GM21529 (cell line): ENCODE measurements around the gene PNISR.
A peak's percentile ranks its signal among the peaks of the same experiment; 100 is the strongest.
"Not testable (repeated sequence)": the region's sequence is repeated elsewhere in the genome, so short reads cannot be mapped to it uniquely, and the experiment has no call there.

ENCODE experiments used
- ATAC-seq: cut with Tn5 transposase; IDR thresholded peaks from one replicate; pipeline ENCODE4 v1.9.1; 2021; ENCODE audit not compliant: unreplicated experiment

The PNISR gene, protein sequence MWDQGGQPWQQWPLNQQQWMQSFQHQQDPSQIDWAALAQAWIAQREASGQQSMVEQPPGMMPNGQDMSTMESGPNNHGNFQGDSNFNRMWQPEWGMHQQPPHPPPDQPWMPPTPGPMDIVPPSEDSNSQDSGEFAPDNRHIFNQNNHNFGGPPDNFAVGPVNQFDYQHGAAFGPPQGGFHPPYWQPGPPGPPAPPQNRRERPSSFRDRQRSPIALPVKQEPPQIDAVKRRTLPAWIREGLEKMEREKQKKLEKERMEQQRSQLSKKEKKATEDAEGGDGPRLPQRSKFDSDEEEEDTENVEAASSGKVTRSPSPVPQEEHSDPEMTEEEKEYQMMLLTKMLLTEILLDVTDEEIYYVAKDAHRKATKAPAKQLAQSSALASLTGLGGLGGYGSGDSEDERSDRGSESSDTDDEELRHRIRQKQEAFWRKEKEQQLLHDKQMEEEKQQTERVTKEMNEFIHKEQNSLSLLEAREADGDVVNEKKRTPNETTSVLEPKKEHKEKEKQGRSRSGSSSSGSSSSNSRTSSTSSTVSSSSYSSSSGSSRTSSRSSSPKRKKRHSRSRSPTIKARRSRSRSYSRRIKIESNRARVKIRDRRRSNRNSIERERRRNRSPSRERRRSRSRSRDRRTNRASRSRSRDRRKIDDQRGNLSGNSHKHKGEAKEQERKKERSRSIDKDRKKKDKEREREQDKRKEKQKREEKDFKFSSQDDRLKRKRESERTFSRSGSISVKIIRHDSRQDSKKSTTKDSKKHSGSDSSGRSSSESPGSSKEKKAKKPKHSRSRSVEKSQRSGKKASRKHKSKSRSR

DNA sequence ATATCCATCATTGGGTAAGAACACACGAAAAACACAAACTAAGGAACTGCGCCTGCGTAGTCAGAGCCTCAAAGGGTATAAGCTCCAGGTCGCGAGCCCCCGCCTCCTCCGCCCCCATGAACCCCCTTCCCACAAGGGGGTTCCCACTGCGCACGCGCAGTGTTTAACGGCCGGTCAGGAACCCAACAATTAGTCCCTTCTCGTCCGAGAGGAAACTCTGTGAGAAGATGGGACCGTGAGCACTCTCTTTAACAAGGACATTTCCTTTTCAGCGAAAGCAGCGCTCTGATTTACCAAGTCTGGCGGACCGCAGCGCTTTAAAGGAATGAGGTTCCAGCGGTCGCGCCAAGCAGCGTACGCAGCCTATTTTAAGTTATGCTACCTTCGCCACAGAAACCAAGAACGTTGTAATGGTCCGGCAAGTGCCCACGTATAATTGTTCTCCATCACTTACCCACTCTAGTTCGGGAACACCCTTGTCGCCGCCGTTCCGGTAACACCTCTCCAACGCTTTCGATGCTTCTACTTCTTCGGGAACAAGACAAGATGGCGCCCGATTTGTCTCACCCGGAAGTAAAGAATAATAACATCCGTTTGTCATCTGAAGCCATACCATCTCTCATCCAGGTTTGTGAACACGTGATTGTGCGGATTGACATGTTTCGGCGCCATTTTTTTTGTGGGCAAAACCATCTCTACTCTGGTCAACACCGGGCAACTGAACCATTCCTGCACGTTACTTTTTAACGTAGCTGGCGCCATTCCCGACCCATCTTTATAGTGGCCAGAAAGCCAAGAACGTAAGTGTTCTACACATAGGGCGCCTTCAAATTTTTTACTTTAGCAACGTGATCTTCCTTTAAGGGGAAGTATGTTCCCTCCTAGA, at the start of gene PNISR:
Gene PNISR, minus strand, starts transcription at position 548 of the 886 bp plus-strand sequence. CDS start 10,649 bp downstream, outside the sequence.
- ATAC-seq = peak; percentile 86

DNA sequence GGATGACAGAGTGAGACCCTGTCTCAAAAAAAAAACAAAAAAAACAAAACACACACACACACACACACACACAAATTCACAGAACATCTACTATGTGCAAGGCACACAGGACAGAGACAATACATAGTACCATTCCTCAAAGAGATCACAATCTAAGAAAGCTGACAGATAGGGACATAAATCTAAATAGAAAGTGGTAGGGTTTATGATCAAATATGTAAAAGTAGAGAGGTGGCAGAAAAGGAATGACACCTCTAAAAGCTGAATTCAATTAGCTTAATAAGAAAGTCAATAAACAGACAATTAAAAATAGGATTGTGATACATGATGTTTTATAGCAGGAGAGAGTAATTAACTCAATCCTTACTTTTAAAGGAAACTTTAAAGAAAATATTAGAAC, 48.6 kb upstream of the PNISR start:
- ATAC-seq = no peak

DNA sequence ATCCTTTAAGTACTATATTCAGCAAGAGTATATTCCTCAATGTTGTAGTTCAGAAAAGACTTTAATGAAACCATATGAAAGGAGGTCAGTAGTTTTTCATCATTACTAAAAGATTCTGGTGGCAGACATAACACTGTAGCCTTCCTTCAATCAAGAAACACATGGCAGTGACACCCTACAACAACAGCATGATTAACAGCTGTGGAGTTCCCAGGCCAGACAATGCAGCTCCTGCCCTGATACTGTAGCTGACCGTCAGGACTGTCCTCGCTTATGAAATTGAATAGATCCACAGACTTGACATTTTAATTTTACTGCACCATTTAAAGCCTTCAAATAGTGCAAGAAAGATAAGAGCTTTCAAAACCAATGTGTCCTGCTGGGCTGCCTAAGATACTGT, 46.5 kb upstream of the PNISR start:
- no peak for ATAC-seq

DNA sequence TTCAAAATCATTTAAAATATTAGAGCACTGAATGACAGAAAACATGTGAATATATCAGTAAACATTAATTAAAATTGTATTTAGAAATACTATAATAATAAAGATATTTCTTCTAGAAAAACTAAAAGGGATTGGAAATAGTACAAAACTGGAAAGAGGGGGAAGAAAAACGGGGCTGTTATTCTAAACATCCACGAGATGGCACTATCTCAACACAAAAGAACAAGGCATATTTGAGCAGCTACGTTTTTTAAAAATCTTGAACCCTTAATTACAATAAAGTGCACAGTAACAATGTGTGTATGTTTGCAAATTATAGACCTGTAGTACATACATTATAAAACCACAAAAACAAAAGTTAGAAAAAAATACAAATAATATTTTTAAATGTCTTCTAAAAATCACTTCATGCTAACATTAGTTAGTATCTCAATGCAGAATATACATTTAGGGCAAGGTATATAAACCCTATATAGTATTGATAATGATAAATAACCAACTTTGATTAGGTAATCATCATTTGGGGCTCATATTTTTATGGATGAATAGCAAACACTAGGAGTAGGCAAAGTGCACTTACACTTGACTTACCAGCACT, 42.5 kb upstream of the PNISR start:
- peak; percentile 62 for ATAC-seq

DNA sequence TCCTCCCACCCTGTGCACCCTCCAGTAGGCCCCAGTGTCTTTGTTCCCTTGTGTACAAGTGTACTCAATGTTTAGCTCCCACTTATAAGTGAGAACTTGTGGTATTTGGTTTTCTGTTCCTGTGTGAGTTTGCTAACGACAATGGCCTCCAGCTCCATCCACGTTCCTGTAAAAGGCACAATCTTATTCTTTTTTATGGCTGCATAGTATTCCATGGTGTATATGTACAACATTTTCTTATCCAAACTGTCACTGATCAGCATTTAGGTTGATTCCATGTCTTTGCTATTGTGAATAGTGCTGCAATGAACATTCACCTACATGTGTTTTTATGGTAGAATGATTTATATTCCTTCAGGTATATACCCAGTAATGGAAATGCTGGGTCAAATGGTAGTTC, 34.0 kb upstream of the PNISR start:
- not testable (repeated sequence) for ATAC-seq

DNA sequence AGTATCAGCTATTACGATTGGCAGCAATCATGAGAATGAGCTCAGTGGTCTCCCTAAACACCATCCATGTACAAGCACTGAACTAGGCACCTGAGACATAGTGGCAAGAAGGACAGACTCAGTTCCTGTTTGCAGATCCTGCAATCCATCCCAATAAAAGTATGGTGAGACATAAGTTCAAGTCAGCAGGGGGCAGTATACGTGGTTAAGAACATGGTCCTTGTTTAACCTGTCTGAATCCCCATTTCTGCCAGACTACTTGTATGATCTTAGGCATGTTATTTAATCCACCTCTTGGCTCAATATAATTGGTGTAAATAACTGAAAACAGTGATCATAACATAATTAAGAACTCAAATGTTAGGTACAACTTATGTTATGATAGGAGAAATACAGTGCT, 33.2 kb upstream of the PNISR start:
- ATAC-seq = no peak

DNA sequence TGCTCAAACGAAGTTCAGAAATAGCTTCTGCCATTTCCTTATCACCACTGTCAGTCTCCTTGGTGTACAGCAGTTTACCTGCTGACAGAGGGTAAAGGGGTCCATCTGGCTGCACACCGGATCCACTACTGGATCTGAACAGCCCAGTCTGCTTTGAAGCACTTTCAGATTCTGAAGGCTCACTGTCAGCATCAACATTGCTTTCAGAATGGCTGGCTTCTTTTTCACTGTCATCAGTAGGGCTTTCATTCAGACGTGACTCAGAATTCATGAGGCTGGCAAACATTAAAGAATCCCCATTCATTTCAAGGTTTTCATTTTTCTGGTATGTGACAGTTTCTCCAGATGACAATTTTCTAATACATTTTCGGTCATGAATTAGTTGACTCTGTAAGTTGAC, 21.0 kb upstream of the PNISR start:
- no peak for ATAC-seq

DNA sequence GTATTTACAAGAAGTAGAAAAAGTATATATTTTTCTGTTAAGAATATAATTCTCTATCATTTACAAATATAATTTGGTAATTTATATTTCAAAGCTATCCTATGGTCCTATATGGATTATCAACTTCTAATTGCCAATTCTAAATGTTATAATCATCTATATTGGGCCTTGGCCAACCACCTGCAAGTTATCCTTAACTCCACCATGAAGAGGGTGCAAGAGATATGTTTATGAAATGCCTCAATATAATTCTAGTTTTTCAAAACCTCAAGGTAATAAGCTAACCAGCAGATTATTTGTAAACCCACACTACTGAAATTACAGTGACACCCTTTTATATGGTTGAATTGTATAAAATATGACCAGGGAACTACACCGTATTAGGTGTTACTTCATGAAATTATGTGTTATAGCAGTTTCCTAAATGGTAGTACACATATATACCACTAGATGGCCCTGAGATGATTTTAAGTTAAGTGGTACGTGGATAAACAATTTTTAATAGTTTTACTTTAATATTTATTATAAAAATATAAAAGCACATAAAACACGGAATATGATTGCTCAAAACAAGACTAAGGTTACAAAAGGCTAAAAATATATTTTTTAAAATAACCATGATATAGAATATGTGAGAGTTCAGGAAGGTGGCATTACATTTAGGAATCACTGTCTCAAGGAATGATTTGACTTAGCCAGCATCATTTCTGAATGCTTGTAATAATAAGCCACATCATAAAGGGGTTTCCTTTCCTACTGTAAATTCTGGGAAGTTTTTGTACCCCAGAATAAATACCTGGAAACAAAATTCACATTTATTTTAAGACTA, 9.8 kb upstream of the PNISR start:
- peak; percentile 86 for ATAC-seq

DNA sequence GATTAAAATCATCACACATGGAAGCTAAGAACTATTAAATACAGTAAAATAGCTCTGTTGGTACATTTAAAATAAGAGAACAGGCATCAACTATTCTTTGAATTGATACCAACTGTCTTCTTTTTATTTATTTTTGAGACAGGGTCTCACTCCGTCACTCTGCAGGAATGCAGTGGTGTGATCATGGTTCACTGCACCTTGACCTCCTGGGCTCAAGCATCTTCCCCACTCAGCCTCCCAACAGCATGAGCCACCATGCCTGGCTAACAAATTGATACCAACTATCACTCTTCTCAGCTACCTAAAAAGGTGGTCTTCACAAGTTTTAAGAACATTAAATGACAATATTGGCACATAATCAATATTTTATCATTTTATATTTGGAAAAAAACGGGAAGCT, 7.8 kb upstream of the PNISR start:
- ATAC-seq = no peak

DNA sequence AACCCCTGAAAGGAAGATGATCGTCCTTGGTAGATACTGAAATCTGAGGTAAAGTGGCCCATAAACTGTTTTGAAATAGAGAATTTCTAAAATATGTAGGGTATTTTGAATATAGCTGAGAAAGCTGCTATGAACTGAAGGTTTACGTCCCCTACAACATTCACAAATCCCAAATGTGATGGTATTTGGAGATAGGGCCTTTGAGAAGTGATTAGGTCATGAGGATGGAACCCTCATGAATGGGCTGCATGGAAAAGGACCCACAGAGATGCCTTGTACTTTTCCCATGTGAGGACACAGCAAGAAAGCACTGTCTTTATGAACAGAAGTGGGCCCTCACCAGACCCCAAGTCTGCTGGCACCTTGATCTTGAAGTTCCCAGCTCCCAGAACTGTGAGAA, 6.8 kb upstream of the PNISR start:
- ATAC-seq = no peak

DNA sequence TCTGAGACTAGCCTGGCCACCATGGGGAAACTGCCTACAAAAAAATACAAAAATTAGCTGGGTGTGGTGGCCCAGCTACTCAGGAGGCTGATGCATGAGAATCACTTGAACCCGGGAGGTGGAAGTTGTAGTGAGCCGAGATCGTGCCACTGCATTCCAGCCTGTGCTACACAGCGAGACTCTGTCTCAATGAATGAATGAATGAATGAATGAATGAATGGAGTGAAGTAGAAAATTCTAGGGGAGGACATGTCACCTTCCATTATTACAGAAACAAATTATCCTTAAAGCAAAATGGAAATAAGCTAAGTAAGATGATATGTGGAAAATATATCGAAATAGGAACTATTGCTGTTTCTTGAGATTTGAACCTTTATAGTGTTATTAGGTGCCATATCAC, 2.9 kb upstream of the PNISR start:
- no peak for ATAC-seq

DNA sequence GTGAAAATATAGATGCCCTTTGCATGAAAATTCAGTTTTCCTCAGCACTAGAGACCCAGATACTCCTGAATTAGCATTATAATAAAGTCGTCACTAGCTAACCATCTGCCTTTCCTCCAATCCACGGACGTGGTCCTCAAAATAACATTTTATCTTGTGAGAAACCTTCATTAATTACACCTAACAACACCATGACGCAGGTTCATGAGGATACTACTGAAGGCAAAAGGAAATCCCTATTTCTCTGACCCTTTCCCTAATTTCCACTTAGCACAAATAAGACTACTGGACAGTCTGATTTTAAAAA, 1.3 kb upstream of the PNISR start:
- ATAC-seq = no peak

DNA sequence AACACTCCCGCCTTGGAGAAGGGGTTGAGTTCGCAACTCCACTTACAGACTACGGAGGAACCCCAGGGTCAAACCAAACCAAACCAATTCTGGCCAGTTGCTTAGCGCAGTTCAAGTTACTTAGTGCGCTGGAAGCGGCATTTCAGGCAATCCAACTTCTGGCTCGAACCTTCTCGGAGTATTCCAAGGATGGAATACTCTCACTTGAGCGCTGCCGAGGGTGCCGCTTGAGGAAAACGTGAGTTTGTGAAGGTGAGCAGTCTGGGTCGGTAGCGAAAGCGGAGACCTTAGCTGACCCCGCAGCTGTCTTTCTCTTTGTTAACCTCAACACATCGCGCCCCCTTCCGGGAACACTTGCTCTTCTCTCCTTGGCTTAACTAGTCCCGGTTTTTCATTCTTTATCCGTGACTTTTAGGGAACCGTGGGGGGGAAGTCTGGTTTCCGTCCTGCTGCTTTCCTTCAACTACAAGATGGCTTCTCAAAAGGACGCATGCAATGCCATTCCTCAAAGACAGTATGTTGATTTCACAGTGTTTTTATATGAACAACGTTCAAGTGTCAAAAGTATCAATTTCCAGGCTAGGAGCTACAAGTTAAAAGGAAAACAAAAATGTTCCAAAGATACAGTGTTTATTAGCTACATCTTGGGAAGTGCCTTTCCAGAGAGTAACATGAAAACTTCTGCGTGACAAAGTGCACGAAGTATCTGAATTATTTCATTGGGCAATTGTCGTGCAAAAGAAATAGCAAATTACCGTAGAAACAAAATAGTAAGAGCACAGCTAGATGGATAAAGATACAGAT, 741 bp upstream of the PNISR start:
- peak; percentile 47 for ATAC-seq

DNA sequence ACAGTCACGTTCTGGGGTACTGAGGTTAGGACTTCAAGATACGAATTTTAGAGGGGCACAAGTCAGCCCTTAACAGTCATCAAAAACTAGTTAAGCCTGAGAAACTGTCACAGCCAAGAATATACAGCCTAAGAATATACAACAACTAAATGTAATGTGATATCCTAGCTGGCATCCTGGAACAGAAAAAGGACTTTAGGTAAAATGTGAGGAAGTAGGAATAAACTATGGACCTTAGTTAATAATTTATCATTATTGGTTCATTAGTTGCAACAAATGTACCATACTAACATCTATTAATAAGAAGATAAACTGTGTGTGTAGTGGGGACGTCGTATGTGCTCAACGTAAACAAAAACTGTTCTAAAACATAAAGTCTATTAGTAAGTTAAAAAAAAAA, 1.1 kb downstream of the PNISR start:
- ATAC-seq = no peak

DNA sequence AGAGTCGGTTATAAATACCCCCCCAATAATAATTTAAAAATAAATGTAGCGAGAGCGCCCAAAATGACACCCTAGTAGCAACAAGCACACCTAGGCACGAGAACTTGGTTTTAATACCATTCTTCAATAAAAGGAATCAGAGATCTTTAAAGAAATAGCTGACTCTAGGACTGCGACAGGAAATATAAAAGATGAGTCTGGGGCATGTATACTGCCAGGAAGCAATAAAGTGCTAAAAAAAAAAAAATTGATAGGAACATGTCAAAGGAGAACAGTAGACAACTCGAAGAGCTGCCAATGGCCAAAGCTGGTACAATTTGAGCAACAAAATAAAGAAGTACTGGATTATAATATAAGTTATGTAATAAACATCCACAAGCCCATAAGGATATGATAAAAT, 2.2 kb downstream of the PNISR start:
- no peak for ATAC-seq

DNA sequence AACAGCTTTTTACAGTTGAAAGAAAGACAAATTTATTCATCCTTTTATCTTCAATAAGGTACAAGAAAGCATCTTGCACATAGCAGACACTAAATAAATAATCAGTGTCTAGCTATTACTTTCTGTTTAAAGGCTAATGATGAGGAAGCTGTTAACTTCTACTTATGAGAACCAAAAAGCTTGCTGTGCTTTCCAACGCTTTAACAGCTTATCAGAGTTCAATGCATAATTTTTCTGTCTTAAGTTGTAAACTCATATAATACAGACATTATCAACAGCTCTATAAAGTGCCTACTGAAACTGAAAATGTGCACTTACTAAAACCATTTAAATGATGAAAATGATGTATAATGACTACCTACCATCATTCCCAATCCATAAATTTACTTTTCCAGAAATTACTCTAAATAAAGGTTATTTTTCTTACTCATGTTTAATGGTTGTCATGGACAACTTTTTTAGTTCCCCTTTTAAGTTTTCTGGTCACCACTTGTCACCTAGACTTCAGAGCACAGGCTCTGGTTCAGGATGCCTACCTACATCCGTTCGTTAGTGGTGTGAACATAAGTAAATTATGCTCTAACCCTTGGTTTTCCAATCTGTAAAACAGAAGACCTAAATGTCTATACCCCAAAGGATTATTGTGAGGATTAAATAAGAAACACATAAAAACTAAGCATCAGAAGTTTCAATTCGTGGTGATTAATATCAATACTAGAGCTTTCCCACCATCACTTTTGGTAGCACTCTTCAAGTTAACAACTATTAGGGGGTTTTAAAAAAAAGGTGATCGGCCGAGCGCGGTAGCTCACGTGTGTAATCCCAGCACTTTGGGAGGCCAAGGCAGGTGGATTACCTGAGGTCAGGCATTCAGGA, 8.0 kb downstream of the PNISR start:
- peak; percentile 84 for ATAC-seq

DNA sequence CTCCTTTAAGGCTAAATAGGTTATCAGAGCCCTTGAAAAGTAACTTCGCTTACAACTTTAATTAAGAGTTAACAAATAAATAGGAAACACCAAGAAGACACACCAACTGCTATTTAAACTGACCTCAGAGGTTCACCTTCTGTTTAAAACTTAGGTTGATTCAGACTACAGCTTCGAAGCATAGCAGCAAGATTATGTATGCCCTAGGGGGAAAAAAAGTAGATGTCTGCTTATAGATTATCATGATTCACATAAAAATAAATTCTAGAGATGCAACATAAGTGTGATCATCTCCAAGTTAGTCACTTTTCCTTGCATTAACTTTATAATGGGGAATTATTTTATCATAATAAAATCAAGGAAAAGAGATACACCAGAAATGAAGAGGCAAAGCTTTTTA, 8.9 kb downstream of the PNISR start:
- ATAC-seq = no peak

DNA sequence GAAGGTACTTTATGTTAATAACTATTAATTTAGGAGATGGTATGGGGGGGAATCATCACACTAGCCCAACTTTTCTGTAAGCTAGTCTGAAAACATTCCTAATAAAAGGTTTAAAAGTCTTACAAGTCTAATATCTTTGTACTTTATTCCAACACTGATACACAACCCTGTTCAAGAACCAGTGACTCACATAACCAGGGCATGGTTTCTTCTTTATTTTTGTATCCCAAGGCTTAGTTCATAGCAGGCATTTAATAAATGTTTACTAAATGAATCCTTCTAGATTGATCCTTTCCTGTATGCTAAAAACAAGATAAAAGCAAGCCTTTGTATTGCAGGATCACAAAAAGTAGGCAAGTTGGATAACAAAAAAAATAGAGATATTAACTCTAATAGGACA, 9.7 kb downstream of the PNISR start:
- ATAC-seq = no peak
